Suprapubic skin (tissue), 4 donors: ENCODE results near the gene TIMP2.

Experiments used
- CTCF ChIP-seq, 2 donors: fragments of 200-600 bp in 1 of 2; fragments of 450-650 bp in 1 of 2; sonication (generic) in 1 of 2; IDR thresholded peaks; one replicate each; pipeline ENCODE4 v1.5.1; 2016 to 2019; ENCODE audit warnings: antibody characterized with exemption in 2 of 2, mild to moderate bottlenecking in 1 of 2, moderate library complexity in 1 of 2
- EP300 ChIP-seq: sonication (generic); formaldehyde crosslinking; IDR thresholded peaks from one replicate; pipeline ENCODE4 v1.6.1; 2017; ENCODE audit warnings: antibody characterized with exemption
- POLR2A ChIP-seq, 2 donors: fragments of 450-650 bp; IDR thresholded peaks; one replicate each; pipeline ENCODE4 v1.6.1; 2017; ENCODE audit warnings: antibody characterized with exemption in 2 of 2, mild to moderate bottlenecking in 2 of 2, moderate library complexity in 2 of 2
- POLR2AphosphoS5 ChIP-seq, 3 donors: sonication (generic); formaldehyde crosslinking; IDR thresholded peaks; one replicate each; pipeline ENCODE4 v1.6.1; 2017; ENCODE audit warnings: antibody characterized with exemption in 3 of 3

GRCh38 chr17:78970834-78971755 lies 45.9 kb upstream of the TIMP2 start:
- TF ChIP-seq CTCF (IDR thresholded peaks at IDR 0.05), result peak; percentile 80 to 82
- TF ChIP-seq EP300, result no peak
- TF ChIP-seq POLR2AphosphoS5 (IDR thresholded peaks at IDR 0.05), result no peak
- no peak for TF ChIP-seq POLR2A (IDR thresholded peaks at IDR 0.05)
